ENCODE results near the gene ZBTB47.

ZBTB47 gene

DNA sequence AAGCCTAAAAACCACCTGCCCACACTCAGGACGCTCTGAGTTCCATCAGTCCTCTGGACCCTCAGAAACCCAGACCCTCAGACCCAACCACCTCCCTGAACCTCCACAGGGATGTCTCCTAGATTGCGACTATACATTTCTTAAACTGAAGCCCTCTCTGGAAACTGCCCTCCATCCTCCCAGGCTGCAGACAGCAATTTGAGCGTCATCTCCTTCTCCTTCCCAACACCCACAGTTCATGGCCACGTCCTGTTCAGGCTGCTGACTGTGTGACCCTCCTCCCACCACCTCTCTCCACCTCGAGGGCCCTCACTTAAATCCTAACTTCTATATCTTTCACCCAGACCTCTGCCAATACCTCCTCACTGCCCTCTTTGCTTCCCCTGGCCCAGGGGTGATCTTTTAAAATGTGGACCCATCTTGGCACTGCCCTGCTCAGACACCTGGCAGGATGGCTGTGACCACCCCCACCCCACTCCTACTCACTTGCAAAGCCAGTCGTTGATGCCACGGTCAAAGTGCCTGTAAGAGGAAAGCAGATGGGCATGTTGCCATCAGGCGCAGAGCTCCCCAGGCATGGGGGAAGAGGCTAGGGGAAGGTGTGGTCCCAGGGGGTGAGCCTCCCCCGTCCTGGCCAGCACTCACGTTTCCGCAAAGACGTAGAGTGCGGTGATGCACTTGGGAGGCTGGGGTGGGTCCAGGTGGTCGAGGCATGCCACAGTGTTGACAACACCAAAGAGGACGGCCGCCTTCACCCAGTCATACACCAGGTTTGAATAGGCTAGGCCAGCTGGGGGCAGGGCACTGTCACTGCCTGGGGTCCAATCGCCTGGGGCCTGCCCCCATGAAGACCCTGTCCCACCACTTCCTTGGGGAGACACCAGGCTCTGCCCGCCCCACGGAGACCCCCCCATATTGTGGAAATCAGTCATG lies 43.1 kb downstream of the ZBTB47 start:
- DNase-seq (ENCODE audit: insufficient read length, low spot score) (no peak), FAIRE-seq (no peak)

DNA sequence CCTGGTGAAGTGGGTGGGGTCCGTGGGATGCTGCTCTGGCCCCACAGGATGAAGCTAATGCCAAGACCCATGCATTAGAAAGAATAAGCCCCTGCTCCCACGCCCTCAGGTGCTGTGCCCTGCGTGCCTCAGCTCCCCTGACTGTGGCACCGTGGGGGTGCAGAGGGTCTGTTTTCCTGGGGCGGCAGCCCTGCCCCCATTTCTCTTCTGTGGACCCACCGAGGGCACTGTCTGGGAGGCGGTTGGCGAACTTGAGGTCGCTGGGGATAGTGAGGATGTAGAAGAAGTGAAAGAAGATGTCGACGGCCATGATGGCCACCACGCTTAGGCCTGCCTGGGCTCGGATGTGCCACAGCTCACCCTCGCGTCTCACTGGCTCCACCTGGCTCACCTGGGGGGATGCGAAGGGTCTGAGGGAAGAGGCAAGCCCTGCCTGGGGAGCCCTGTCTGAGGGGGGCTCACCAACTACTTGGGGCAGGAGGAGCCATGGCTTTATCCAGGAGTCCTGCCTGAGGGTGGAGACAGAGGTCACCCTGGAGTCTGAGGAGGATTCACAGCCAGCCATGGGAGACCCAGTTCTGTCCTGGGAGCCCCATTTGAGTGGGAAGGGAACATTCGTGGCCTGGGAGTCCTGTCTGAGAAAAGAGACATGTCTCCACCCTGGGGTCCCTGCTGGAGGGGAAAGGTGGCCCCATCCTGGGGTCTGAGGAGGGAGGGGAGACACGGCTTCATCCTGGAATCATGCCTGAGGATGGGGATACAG lies 44.0 kb downstream of the ZBTB47 start:
- DNase-seq (ENCODE audit: insufficient read length, low spot score): no peak
- no peak for FAIRE-seq

DNA sequence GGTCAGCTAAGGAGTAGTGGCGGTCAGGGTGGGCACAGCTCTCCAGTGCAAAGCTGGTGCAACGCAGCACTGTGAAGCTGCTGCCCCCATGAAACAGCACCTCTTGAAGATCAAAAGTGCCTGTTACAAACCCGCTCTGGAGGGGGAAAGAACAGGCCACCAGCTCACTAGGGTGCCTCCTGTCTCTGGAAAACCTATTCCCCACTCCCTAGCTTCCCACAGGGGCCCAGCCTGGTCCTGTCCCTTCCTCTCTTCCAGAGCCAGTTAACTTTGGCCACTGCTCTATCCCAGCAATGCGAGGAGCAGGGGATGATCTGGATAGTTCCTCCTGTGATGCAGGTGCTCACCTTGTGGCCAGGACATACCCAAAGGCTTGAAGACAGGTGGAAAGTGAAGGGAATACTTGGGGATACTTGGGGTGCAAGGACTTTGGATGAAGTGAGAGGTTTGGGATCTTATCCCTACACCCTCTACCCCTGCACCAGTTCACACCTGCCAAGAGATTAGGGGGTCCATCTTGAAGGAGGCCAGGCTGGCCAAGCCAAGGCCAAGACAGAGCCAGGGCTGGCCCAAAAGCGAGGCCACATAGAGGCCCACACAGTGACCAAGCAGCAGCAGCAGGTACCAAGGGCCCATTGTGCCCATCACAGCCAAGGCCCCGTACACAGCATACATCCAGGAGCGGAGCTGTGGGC lies 44.9 kb downstream of the ZBTB47 start:
- DNase-seq (ENCODE audit: insufficient read length, low spot score): no peak
- FAIRE-seq: no peak

DNA sequence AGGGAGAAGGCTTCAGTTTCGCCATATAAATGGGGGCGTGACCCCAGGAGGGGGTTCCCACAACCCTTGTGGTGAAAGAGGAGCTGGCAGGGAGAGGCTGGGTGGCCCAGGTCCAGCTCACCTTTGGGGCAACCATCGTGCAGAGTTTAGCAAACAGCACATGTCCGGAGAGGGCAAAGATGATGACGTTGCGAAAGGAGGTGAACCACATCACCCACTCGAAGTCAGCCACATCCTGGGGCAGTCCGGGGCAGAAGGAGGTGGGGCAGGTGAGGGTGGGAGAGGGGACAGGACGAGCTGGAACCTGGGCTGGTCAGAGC lies 45.4 kb downstream of the ZBTB47 start:
- FAIRE-seq (no peak), DNase-seq (ENCODE audit: insufficient read length, low spot score) (no peak)

DNA sequence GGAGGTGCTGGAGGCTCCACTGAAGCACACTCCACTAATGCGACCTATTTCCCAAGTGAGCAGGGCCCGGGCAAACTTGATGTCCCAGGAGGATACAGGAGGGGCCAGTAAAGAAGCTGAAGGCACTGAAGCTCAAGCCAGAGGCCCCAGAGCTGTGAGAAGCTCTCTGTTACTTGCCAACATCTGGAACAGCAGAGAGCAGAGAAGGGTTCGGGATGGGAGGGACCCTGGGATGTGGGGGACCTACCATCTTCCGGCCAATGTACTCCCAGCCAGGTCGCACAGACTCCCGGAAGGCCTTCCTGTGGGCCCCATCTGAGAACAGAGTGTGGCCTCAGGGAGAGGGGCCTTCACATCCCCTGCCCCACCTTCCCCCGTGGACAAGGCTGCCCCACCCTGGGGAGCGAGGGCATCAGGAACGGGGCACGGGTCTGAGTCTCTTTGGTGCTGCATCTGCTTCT lies 46.0 kb downstream of the ZBTB47 start:
- no peak for FAIRE-seq
- no peak for DNase-seq (ENCODE audit: insufficient read length, low spot score)

DNA sequence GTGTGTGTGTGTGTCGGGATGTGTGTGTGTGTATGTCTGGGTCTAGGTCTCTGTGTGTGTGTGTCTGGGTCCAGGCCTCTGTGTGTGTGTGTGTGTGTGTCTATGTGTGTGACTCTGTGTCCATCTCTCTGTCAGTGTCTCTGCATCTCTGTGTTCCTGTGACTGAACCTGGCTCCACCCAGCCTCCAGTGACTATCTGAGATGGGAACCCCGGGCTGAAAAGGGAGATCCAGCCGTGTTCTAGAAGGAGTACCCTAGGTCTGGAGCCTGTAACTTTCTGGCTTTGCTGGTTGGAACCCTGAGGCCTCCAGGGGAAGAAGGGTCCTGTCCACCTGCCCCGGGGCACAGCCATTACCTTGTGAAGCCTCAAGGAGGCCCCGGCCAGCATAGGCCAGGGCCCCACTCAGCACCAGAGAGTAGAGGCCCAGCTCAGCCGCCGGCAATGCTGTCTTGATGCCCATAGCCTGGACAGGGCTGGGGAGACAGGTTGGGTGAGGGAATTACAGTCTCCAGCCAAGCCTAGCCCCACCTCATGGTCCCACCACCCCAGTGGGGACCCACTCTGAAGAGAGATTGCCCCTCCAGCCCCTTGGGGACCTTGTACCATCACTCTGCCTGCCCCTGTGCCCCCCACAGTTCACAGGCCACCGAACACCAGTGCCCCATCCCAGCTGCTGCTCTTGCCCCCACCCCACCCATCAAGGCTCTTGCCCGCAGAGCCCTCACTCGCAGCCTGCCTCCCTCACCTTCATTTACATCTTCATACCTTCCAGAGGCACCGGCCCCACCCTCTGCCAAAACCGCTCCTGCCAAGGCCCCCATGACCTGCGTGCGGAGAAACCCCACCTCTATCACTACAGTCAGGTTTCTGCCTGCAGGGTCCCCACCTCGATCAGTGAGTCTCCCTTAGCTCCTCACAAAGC lies 47.1 kb downstream of the ZBTB47 start:
- FAIRE-seq (no peak), DNase-seq (ENCODE audit: insufficient read length, low spot score) (no peak)

DNA sequence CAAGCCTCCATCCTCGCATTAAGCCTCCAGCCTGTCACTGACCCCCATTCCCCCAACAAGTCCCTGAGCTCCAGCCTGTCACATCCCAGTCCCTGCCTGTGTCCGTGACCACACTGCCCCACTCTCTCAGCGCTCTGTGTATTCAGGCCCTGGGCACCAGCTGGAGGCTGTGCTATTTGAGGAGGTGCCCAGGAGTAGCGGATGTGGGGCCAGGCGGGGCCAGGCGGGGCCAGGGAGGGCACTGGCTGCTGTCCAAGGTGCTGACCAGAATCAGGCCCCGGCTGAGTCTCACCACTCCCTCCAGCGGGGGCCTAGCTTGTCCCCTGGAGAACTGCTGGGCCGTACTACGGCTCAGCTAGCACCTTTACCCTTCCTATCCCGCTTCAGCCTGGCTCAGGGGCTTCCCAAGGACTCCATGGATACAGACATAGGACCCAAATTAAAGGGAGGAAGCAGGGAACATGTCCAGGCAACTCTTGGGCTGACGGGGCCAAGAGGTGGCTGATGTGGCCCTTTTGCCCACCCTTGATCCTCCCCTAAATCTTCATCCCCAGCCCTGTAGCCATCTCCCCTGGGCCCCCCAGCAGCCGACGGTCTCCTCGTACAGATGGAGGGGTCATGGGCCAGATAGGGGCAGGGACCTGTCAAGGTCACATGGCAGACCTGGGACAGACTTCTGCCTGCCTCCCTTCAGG lies 48.0 kb downstream of the ZBTB47 start:
- no peak for FAIRE-seq
- DNase-seq (ENCODE audit: insufficient read length, low spot score): peak; percentile 62

DNA sequence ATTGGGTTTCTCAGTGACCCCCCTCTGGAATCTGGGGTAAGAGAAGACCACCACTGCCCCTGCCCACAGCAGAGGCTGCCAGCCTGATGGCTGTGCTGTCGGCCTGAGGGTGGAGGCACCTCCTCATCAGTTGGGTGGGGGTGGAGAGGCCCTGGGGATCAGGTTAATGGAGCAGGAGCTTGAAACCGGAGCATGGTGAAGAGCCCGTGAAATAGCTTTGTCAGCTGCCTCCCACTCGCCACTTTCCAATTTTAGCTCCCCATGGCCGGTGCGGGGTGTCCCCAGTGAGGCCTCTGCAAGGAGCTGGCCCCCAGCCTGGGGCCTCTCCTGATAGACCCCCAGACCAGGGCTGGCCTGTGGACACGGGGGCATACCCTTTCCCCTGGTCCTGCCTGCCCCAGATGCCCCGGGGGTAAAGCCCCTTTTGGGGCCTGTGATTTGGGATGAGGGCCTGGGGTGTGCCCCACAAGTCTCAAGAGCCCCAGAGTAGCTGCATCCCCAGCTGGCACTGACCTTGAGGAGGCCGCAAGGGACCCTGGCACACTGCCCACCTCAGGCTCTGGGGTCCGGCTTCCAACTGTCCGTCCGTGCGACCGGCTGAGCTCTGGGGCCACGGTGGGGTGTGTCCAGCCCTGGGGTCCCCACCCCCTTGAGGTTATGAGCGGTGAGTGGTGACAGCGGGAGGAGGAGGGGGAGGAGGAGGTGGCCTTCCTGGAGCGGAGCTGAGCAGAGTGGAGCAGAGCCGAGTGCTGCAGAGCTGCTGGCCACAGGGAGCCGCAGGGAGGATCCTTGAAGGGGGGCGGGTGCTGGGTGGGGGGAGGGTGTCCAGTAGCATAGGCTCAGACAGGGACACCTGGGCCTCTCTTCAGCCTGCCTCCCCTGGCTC lies 48.8 kb downstream of the ZBTB47 start, which contains the start of gene HHATL:
HHATL (minus strand) TSS at position 733 of the 886 bp plus-strand sequence. CDS start 1,972 bp downstream, outside the sequence.
- DNase-seq (ENCODE audit: insufficient read length, low spot score): no peak
- no peak for FAIRE-seq

DNA sequence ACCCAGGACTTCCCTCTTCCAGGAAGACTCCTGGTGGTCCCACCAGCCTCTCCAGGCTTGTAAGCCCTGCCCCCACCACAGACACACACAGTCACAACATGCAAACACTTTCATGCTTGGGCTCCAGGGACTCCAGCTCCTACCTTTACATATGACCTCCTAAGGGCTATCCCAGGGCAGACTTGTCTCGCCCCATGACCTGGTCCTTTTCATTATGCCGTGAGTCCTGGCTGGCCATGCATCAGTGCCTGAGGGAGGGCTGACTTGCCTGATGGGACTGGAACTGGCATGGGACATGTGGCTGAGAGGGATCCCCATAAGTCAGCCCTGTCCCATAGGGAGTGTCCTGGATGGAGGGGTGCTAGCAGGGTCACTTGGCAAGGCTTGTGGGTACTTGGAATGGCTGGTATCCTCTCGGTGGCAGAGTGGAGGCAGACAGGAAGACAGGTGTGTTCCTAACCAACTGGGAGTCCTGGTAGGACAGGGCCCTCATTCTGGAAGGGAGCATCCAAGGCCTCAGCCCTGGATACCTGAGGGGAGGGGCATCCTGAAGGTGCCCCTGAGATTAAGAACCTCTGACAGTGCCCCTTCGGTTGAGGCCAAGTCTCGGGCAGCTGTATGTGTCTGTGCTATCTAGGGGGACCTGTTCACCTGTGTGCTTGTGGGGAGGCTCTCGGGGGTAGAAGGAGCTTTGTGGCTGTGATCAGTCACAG lies 49.6 kb downstream of the ZBTB47 start:
- no peak for FAIRE-seq
- no peak for DNase-seq (ENCODE audit: insufficient read length, low spot score)

DNA sequence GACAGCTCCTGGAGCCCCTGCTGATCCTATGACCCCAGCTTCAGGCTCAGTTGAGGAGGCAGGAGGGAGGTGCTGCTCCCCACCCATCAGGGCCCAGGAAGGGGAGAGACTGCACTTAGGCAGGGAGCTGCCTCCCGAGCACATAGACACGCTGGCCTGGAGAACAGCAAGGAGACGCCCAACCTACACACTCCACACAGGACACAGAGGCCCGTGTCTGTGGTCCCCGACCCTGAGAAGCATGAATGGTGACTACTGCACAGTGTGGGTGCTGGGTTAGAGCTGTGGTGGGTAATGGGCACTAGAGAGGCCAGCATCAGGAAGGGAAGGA lies 50.2 kb downstream of the ZBTB47 start:
- FAIRE-seq (no peak), DNase-seq (ENCODE audit: insufficient read length, low spot score) (no peak)

DNA sequence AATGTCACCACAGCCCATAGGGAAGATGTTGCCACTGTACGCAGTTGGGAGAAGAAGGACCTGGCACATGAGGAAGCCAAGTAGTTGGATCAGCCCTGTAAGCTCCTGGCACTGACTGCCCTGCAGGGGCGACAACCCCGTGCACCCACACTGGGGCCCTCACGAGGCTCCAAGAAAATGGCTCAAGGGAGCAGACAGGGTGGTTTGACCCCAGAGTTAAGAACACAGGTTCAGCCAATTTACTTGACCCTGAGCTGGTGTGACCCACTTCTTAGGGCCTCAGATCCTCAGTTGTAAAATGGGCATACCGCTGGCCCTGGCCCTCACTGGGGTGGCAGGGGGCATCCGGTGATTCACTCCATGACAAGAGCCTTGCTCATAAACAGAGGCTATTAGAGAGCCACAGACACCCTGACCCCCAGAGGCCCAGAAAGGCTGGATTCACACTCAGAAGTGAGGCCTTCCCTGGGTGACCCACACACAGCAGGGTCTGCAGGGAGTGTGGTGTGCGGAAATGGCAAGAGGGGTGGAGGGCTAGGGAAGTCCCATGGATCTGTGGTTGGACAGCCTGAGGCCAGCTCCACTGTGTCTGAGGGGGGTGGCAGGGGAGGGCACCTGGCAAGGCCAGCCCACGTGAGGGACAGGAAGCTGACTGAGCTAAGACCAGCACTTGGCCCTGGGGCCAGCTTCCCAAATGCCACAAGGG lies 50.8 kb downstream of the ZBTB47 start:
- DNase-seq (ENCODE audit: insufficient read length, low spot score) (no peak), FAIRE-seq (no peak)

DNA sequence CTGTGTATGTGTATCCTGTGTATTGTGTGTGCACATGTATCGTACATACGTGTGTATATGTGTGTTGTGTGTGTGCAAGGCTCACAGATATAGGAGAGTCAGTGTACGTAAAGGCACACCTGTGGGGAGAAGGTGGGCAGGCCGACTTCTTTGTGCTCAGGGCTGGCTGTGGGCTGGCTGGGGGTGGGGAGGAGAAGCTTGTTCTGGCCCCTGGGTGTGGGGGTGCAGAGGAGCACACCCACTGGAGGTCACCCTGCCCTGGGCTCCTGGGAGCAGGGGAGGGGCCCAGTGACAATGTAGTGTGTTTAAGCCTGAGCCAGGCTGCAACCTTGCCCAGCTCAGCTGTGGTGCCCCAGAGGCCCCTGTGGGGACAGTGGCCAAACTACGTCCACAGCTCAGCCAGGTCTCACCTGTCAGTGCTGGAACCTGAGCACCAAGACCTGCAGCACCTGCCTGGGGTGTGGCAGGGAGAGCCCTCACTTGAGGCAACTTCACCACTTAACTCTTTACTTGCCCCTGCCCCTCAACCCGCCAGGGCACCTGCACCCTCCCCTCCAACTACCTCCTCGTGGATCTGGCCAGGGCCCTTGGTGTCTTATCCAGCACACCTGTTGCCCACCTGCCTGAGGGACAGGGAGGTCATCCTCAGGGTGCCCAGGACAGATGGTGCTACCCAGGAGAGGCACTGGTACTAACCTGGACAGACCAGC lies 51.7 kb downstream of the ZBTB47 start:
- no peak for FAIRE-seq
- no peak for DNase-seq (ENCODE audit: insufficient read length, low spot score)

DNA sequence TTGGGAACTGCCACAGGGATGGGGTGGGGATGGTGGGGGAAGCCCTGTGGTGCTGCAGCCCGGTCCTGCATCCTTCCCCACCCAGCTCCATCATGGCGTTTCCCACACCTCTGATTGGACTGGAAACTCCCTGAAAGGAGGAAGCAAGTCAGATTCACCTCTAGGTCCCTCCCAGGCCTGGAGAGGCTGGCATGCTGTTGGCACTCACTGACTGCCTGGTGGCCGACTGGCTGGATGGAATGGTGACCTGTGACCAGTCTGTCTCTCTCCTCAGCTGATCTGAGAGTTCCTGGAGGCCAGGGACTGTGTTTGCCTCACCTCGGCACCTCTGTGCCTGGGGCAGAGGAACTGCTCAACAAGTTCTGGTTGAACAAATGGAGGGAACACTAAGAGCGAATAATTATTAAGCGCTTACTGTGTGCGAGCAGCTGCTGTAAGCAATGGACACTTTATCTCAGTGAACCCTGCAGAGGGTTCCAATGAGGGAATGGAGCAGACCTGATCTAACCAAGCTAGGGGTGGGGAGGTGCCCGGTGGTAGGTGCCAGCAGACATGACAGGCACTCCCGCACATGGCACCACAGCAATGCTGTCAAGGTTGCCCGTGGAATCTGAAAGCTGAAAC lies 52.6 kb downstream of the ZBTB47 start:
- DNase-seq (ENCODE audit: insufficient read length, low spot score): no peak
- FAIRE-seq: no peak

DNA sequence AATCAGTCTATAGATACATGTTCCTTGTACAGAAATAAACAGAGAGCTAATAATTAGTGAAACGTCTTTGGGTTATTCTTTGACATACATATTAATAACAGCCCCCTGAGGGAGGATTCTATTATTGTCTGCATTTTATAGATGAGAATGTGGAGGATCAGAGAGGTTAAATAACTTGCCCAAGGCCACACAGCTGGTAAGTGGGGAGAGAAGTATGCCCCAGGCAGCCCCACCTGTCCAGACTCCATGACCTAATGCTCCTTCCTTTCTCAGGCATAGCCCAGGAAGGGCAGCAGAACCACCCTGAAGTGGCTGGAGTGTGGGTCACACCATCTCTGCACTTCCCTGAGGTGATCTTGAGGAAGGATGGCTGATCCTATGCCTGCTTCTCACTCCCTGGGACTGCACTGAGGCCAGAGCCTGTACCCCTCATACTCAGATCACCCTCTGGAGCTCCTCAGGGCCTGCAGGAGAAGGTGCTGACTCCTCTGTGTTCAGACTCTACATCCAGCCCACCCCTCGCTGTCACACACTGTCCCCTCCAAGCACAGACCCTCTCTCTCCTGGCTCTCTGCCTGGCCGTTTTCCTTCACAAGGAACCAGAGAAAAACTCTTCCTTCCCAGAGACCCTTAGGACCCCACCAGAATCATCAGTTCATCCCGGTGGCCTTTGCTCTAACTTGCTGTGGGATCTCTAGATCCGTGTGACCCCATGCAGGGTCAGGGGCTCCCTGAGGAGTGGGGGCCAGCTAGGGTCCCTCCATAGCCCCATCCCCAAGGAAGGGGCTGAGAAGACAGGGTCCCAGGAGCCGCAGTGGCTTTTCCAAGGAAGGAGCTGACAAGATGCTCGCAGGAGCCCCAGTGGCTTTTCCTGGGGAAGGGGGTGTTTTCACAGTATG lies 53.5 kb downstream of the ZBTB47 start:
- DNase-seq (ENCODE audit: insufficient read length, low spot score) (no peak), FAIRE-seq (no peak)

DNA sequence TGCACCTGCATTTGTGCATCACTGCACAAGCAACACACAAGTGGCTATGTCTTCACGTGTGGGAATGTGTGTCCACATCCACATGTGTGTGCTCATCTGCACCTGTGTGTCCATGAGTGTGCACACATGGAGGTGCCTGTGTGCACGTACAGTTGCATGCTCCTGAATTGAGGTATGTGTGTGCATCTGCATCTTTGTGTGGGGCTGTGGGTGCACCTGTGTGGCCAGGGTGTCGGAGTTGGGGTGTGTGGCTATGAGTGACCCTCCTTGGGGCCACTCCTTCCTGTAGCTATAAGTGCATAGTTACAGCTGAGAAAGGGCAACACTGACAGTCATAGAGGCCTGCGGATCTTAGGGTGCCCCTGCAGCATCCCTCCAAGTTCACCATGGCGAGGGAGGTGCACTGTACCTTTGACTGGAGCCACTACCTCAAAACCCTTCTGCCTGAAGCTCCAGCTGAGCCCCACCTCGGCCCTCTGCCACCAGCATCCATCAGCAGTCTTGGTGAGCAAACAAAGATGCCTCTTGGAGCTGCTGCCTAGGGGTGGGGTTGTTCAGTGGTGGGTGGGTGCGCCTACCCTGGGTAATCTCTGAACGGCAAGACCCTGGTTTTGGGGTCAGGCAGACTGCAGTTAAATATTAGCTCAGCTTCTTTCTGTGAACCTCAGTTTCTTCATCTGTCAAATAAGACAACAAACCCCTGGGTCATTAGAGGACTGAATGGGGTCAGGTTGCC lies 54.3 kb downstream of the ZBTB47 start:
- DNase-seq (ENCODE audit: insufficient read length, low spot score) (no peak), FAIRE-seq (peak; percentile 4)
